ENCODE measurements around the gene ZNF77.

DNA sequence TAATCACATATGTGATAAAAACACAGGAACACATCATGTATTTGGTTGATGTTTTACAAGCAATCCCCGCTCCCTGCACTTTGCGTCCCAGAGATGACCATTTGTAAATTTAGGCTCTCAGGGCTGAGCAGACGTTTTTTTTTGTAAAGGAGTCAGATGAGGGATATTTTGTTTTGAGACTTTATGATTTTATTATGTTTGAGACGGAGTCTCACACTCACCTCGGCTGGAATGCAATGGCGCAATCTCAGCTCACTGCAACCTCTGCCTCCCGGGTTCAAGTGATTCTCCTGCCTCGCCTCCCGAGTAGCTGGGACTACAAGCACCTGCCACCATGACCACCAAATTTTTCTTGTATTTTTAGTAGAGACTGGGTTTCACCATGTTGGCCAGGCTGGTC is 34.0 kb upstream of the ZNF77 start:
- TF ChIP-seq, protein P1, sequence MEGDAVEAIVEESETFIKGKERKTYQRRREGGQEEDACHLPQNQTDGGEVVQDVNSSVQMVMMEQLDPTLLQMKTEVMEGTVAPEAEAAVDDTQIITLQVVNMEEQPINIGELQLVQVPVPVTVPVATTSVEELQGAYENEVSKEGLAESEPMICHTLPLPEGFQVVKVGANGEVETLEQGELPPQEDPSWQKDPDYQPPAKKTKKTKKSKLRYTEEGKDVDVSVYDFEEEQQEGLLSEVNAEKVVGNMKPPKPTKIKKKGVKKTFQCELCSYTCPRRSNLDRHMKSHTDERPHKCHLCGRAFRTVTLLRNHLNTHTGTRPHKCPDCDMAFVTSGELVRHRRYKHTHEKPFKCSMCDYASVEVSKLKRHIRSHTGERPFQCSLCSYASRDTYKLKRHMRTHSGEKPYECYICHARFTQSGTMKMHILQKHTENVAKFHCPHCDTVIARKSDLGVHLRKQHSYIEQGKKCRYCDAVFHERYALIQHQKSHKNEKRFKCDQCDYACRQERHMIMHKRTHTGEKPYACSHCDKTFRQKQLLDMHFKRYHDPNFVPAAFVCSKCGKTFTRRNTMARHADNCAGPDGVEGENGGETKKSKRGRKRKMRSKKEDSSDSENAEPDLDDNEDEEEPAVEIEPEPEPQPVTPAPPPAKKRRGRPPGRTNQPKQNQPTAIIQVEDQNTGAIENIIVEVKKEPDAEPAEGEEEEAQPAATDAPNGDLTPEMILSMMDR (conservative IDR thresholded peaks at IDR 0.05; ENCODE audit: low read length): no peak
- no peak for TF ChIP-seq EZH2phosphoT487 (IDR thresholded peaks at IDR 0.05; ENCODE audit: borderline replicate concordance, low read depth, low read length)
